HG02943 (cell line): ENCODE measurements around the gene NPHP4.

Experiments used
- ATAC-seq: cut with Tn5 transposase; IDR thresholded peaks from one replicate; pipeline ENCODE4 v1.9.1; 2021; ENCODE audit warnings: mild to moderate bottlenecking, low read depth, moderate library complexity; ENCODE audit not compliant: unreplicated experiment

NPHP4 gene

DNA sequence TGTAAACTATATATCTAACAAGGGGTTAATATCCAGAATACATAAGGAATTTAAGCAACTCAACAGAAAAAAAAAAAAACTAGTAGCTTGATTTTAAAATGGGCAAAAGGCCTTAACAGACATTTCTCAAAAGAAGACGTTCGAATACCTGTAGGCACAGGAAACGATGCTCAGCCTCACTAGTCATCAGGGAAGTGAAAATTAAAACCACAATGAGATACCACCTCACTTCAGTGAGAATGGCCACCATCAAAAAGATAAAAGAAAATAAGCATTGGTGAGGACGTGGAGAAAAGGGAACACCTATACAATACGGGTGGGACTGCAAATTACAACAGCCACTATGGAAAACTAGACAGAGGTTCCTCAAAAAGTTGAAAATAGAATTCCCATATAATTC, 37.3 kb downstream of the NPHP4 start:
- ATAC-seq: no peak

DNA sequence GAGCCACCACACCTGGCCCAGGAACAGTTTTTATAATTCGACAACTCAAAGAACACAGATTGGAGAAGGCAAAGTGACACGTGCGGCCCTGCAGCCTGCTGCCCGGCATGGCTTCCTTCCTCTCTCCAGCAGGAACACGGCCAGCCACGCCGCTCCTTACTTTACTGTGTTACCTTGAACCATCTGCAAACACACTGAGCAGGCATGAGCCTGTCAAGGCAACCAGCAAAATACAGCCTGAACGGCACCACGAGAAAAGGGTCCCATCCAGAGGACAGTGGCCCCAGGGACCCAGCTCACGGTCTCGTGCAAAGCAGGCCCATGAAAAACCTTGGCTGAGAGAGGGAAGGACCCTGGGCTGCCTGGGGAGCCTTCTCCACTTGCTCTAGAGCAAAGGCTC, 38.8 kb downstream of the NPHP4 start:
- no peak for ATAC-seq

GRCh38 chr1:5951846-5952410, 40.3 kb downstream of the NPHP4 start:
- ATAC-seq: no peak

DNA sequence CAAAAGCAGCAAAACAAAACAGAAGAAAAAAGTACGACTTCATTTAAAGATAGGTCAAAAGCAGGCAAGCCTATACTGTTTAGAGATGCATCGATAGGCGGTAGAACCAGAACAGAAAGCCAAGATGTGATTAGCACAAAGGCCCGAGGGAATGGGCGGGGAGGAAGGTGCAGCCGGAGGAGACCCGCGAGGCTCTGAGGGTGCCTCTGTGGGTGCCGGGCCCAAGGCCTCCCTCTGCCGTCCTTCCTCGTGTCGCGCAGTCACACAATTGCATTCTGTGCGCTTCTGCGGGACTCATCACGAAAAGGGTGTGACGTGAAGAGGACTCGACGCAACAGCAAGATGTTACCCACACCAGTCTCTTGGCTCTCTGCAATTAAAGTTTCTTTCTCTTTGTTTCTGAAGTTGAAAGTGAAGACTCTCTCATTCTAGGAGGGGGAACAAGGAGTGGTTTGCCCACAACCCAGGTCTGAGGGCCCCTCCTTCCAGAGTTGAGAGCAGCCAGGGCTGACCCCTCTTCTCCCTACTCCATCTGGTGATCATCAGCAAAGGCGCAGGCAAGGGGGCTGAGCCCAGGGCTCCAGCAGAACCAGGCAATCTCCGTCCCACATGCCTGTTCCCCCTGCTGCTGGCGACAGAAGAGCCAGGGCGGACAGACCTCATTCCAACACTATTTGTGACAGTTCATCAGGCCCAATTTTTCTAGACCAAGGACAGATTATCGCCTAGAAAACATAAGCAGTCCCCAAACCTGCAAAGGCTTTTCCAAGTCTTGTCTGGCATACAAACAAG, 41.0 kb downstream of the NPHP4 start:
- ATAC-seq: no peak

DNA sequence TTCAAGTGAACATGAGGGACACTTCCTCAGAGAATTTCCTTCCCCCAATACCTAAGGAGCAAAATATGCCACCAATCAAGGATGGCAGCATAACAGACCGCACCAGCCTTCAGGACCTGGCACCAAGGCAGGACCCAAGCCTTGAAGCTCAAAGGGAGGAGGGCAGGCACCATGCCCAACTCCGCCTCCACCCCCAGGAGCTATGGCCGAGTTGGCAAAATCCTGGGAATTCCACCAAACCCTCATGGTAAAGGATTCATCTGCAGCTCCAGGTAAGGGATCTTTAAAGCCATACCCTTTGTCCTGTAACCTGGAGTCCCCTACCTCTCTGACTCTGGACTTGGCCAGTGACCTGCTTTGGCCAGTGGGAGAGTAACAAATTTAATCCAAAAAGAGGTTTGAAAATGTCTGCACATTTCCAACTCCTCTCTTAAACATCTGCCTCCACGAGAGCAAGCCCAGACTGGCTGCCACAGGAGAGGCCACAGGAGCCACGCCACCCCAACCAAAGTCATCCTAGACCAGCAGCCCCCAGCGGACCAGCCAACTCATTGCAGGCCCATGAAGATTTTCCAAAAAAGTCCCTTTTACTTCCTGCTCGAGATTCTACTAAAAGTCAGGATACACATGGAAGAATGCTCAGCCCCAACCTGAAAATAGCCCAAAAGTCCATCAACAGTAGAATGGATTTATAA, 41.9 kb downstream of the NPHP4 start:
- ATAC-seq: no peak

- ATAC-seq: no peak
These were observed 42.5 kb downstream of the NPHP4 start for GRCh38 chr1:5949761-5950100.

- ATAC-seq: no peak
These were observed 43.0 kb downstream of the NPHP4 start for GRCh38 chr1:5949085-5949760.

DNA sequence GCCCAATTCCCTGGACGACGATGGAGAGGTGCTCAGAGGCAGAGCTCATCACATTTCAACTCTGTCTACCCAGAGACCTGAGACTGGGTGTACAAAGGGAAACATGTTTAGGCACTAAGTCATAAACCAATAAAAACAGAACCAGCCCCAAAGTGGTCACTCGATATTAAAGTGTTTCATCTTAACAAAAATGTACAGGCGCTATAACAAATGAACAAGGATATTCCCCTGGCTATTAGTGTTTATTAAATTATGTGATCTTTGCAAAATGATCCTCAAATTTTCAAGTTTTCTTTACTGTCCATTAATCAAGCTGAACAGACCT, 43.6 kb downstream of the NPHP4 start:
- ATAC-seq: no peak

DNA sequence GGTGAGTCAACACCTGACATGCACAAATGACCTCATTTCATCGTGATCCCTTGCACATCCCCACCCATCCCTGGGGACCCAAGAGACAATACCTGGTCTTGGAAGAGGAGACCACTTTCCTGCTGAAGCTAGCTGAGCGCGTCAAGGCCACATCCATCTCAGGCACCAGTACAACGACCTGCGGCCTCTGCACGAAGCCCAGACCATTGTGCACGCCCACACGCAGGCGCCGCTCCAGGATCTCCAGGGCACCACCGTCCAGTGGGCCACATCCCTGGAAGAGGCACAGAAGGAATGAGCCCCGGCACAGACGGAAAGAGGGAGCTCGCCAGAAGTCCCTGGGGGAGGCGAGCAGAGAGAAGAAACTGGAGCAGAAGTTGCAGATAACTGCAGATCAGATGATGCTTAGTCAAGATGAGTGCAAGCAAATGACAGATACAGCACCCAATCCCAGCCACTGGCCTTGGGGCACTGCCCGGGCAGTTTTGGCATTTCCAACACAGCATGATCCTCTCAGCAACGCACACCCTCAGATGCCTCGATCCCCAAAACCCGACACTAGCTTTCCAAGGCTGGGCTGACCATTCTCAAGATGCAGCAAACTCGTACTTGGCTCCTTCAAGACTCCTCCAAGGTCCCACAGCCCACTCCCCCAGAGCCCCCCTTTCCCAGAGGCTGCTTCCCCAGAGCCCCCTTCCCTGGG, 44.1 kb downstream of the NPHP4 start:
- no peak for ATAC-seq

DNA sequence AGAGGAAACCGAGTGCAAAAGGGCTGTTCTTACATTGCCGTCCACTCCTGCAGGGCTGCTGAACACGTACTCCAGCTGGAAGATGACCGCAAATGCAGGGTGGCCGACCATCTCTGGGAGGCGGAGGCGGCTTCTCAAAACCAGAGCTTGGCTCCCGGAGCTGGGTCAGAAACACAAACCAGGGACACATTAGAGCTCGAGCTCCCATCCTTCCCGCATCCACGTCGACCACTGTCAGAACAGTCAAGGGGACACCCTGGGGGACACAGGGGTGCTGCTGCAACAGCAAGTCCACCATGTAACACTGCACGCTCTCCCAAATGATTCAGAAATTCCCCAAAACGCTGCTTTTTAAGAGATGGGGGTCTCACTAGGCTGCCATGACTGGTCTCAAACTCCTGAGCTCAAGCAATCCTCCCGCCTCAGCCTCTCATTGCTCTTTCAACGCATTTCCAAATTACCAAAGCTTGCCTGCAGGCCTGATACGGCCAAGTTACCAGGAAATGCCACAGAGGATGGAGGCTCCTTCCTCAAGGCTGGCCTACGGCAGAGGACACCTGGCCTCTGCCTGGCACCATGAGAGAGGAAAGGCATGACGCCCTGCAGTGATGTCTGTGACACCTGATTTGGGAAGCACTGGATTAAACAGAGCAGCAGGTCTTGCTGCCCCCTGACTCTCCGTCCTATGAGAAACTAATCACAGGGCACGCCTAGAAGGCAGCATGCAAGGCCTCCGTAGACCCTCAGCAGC, 45.0 kb downstream of the NPHP4 start:
- ATAC-seq: no peak

DNA sequence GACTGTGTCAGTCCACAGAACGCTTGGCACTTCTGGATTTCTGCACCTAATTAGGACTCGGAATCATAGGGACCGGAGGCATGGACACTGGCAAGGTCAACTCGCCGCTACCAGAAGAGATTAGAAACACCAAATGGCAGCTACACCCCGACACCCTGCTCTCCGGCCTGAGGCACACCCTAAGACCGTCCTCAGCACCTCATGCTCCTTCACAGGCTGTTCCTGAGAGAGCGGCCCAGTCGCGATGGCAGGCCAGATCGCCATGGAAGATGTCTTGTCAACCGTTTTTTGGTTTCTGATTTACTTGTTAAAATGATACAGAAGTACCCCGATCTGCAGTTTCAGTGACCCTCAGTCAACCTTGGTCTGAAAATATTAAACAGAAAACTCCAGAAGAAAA, 46.8 kb downstream of the NPHP4 start:
- ATAC-seq: no peak

DNA sequence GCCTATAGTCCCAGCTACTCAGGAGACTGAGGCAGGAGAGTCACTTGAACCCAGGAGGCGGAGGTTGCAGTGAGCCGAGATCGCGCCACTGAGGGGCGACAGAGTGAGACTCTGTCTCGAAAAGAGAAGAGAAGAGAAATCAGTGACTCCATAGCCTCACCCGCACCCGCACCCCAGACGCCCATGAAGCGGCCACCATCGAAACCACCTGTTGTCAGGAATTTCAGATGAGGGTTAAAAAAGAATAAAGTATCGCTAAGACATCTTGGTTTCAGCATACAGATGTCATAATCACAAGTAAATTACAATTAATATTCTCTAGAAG, 47.4 kb downstream of the NPHP4 start:
- ATAC-seq: no peak

DNA sequence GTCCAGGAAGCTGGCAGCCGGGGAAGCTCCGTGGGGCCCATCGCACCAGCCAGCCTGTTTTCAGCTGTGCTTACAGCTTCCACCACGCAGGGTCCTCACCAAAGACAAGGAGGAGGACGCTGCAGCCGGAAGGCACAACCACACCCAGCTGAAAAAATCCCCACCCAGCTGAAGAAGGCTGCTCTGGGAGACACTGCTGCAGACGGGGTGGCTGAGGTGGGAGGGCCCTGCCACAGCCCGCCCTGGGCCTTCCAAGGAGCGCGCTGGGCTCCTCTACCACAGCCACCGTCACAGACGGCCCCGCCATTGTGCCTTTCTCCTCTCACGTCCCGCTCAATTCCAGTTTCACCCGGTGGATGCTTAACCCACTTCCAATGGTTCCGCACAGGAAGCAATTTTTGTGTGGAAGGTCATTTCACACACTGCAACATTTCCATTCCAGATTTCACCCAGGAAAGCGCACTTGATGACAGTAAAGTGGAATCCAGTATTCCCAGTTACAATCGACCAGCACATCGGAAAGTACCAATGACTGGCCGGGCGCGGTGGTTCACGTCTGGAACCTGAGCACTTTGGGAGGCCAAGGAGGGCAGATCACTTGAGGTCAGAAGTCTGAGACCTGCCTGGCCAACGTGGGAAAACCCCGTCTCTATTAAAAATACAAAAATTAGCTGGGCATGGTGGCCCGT, 47.9 kb downstream of the NPHP4 start:
- no peak for ATAC-seq

DNA sequence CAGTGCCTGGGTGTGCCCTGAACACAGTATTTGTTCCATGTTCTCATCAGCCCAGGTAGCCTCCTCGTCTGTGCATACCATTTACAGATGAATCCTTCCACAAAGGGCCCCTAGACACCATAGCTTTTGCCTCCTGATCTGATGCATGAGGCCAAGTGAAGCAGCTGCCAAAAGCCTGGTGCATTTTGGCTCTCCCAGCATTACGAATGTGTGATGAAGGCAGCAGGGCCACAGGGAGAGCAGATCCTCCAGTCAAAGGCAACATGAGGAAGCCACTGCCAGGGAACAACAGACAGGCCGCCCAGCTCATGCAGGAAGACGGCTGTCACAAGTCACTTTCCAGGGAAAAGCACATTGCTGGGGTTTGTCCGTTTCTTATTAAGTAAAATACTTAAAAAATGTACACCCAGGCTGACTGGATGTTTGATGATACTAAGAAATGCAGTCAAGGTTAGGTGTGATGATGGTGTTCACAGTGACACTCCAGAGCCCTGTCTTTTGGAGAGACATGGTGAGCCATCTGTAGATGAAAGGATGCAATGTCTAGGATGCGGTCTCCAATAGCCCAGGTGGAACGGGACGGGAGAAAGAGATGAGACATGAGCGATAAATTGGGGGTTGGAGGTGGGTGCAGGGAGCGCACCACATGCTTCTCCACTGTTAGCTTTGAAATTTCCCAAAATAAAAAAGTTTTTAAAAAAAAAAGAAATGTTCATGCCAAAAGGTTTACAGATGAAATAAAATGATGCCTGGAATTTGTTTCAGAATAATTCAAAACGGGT, 48.7 kb downstream of the NPHP4 start:
- no peak for ATAC-seq

DNA sequence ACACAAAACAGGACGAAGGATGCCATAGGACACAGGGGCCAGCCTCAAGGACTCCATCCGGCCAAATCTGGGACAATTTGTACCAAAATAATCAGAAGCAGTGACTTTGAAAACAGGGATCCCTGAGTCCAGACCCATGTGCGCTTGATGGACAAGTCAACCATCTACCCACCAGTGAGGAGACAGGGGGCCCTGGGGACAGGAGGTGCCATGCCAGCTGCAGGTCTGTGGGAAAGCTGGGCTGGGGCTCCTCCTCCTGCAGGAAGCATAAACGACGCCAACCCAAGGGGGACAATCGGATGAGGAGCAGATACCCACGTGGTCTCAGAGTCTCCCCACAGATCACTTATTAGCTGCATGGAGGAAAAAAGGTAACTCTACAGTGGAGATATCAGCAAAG, 50.6 kb downstream of the NPHP4 start:
- ATAC-seq: no peak

- no peak for ATAC-seq
These were observed 51.4 kb downstream of the NPHP4 start for GRCh38 chr1:5940723-5941407.

- ATAC-seq: no peak
These were observed 52.7 kb downstream of the NPHP4 start for GRCh38 chr1:5939271-5940170.
